ENCODE data around the gene CCDC69. TPM values are rescaled to one million over a fixed set of nuclear protein-coding genes. Genes with fewer than 3 reads are reported as not detected.
"Not testable (repeated sequence)": the region's sequence is repeated elsewhere in the genome, so short reads cannot be mapped to it uniquely, and the experiment has no call there.

CCDC69 gene
- total and polyA plus RNA-seq, 3 donors from 2014 or later: 37.6 to 65.3 (median 40.8) TPM

DNA sequence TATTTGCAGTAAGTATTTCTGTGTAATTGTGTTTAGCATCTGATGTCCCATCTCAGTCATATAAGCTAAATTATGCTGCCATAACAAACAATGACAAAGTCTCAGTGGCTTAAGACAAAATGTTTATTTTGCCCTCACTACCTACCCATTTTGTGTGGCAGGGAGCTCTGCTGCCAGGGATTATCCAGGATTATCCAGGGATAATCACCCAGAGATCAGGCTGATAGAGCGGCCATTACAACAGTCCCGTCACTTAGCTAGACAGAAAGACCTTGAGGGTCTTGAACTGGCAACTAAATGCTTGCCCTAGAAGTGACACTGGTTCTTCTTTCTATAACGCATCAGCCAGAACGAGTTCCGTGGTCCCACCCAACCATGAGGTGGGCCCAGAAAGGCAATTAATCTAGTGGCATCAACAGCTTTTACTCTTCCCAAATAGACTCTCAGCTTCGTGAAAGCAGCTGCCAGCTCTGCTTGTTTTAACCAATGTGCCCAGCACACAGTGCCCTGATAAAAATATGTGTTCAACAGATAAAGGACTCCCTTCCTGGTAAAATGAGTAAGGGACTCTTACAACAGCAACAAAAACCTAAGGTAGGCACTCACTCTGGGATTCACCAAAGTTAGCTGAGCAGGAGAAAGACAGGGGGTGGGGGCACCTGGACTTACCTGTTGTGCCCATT lies 22.8 kb downstream of the CCDC69 start:
- Histone ChIP-seq H3K27me3 (no peaks in the 10 kb centered on the region), H3K4me3 (no peak overlapping the region), H3K4me1 (peaks cover 9% of the 10 kb centered on the region), H3K36me3 (ENCODE audit: low read depth, missing control alignments) (no peaks in the 10 kb centered on the region), H3K9me3 (no peaks in the 10 kb centered on the region), H3K27ac (no peak overlapping the region)
- WGBS, 2 donors: 82 to 90% methylated on average over 6 of the region's 6 CpGs
- TF ChIP-seq POLR2A (IDR thresholded peaks at IDR 0.05): no peak
- intact Hi-C loops (cut with DNase I; ENCODE audit: low total_unique reads): no loop called here
- DNase-seq: no peak

GRCh38 chr5:151199581-151200185 lies 24.2 kb downstream of the CCDC69 start:
- 71 to 84% methylated on average over 7 of the region's 7 CpGs for WGBS, 2 donors
- H3K4me1 ChIP-seq: peaks cover 9% of the 10 kb centered on the region
- H3K27me3 ChIP-seq: no peaks in the 10 kb centered on the region
- DNase-seq: no peak
- no peak for TF ChIP-seq POLR2A (IDR thresholded peaks at IDR 0.05)
- TF ChIP-seq, protein P1, sequence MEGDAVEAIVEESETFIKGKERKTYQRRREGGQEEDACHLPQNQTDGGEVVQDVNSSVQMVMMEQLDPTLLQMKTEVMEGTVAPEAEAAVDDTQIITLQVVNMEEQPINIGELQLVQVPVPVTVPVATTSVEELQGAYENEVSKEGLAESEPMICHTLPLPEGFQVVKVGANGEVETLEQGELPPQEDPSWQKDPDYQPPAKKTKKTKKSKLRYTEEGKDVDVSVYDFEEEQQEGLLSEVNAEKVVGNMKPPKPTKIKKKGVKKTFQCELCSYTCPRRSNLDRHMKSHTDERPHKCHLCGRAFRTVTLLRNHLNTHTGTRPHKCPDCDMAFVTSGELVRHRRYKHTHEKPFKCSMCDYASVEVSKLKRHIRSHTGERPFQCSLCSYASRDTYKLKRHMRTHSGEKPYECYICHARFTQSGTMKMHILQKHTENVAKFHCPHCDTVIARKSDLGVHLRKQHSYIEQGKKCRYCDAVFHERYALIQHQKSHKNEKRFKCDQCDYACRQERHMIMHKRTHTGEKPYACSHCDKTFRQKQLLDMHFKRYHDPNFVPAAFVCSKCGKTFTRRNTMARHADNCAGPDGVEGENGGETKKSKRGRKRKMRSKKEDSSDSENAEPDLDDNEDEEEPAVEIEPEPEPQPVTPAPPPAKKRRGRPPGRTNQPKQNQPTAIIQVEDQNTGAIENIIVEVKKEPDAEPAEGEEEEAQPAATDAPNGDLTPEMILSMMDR (IDR thresholded peaks at IDR 0.05): no peak
- intact Hi-C loops (cut with DNase I; ENCODE audit: low total_unique reads): no loop called here
- no peaks in the 10 kb centered on the region for H3K9me3 ChIP-seq
- H3K36me3 ChIP-seq (ENCODE audit: low read depth, missing control alignments): no peaks in the 10 kb centered on the region
- no peak overlapping the region for H3K27ac ChIP-seq
- no peak overlapping the region for H3K4me3 ChIP-seq

GRCh38 chr5:151198861-151199260 lies 25.0 kb downstream of the CCDC69 start:
- Histone ChIP-seq H3K27ac (no peak overlapping the region), H3K4me3 (no peak overlapping the region), H3K36me3 (ENCODE audit: low read depth, missing control alignments) (no peaks in the 10 kb centered on the region), H3K4me1 (peaks cover 9% of the 10 kb centered on the region), H3K27me3 (no peaks in the 10 kb centered on the region), H3K9me3 (no peaks in the 10 kb centered on the region)
- TF ChIP-seq, protein P1 (IDR thresholded peaks at IDR 0.05): no peak
- no peak for TF ChIP-seq POLR2A (IDR thresholded peaks at IDR 0.05)
- WGBS, 2 donors: 84 to 92% methylated on average over 4 to 5 of the region's 5 CpGs
- intact Hi-C loops (cut with DNase I; ENCODE audit: low total_unique reads): no loop called here
- DNase-seq: no peak

- H3K4me1 ChIP-seq; H3K27me3 ChIP-seq; H3K27ac ChIP-seq; H3K4me3 ChIP-seq; H3K9me3 ChIP-seq; DNase-seq; H3K36me3 ChIP-seq (ENCODE audit: low read depth, missing control alignments); intact Hi-C loops (cut with DNase I; ENCODE audit: low total_unique reads): not testable (repeated sequence)
- 87 to 88% methylated on average over 9 of the region's 9 CpGs for WGBS, 2 donors
Measured at GRCh38 chr5:151197291-151197600, 26.6 kb downstream of the CCDC69 start.

DNA sequence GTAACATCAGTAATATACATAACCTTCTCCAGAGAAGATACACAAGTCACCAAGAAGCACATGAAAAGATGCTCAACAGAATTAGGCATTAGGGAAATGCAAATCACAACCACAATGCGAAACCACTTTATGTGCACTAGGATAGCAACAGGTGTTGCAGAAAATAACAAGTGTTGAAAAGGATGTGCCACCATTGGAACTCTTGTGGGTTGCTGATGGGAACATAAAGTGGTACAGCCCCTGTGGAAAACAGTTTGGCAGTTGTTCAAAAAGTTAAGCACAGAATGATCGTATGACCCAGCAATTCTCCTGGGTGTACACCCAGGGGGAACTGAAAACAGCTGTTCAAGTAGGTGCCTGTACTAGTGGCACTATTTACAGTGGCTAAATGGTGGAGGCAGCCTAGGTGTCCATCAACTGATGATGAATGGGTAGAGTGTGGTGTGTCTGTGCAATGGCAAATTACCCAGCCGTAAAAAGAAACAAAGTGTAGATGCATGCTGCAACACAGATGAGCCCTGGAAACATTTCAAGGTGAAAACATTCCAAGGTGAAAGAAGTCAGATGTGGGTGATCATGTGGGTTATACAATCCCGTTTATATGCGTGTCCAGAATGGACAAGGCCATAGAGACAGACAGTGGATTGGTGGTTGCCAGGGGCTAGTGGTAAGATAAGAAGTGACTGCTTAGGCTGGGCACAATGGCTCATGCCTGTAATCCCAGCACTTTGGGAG lies 27.2 kb downstream of the CCDC69 start:
- intact Hi-C loops (cut with DNase I; ENCODE audit: low total_unique reads): no loop called here
- Histone ChIP-seq H3K9me3 (no peaks in the 10 kb centered on the region), H3K27ac (peak overlapping the region in 1 of 2 donors; percentile 56), H3K4me3 (no peak overlapping the region), H3K27me3 (no peaks in the 10 kb centered on the region), H3K36me3 (ENCODE audit: low read depth, missing control alignments) (no peaks in the 10 kb centered on the region), H3K4me1 (peaks cover 9% of the 10 kb centered on the region)
- no peak for DNase-seq
- TF ChIP-seq, protein P1 (IDR thresholded peaks at IDR 0.05): no peak
- TF ChIP-seq POLR2A (IDR thresholded peaks at IDR 0.05): no peak
- WGBS, 2 donors: 62 to 66% methylated on average over 5 of the region's 5 CpGs
